ENCODE measurements around the gene LEMD3. TPM values are rescaled to one million over a fixed set of nuclear protein-coding genes. Genes with fewer than 3 reads are reported as not detected.
A peak's percentile ranks its signal among the peaks of the same experiment; 100 is the strongest.

Gene LEMD3
- 31.9 TPM for total RNA-seq
- long read RNA-seq, full-length matches to known transcripts, result 29 of 34 reads
- long read RNA-seq, partial matches to known transcripts, result 1 of 34 reads
- long read RNA-seq, other reads (novel, unspliced or antisense), result 4 of 34 reads

- peak within 1 kb of the TSS; percentile 94 for H3K27ac ChIP-seq
- ATAC-seq (peak; percentile 98 to 99), DNase-seq (peak; percentile 98)
- H3K36me3 ChIP-seq, result no peaks in the 10 kb centered on the region
- H3K9me3 ChIP-seq, result no peaks in the 10 kb centered on the region
- H3K4me3 ChIP-seq, result peak within 1 kb of the TSS; percentile 96
- intact Hi-C loops (cut with DNase I), result no loop called here
- peaks cover 49% of the 10 kb centered on the region for H3K4me1 ChIP-seq
- no peak for TF ChIP-seq CTCF (IDR thresholded peaks at IDR 0.05)
- no peaks in the 10 kb centered on the region for H3K27me3 ChIP-seq (ENCODE audit: low read depth)
Measured at GRCh38 chr12:65169320-65170208, at the start of gene LEMD3. Gene LEMD3 (plus strand): TSS chr12:65169583. CDS start chr12:65169597, 14 bp downstream.

GRCh38 chr12:65121049-65121955 is 48.1 kb upstream of the LEMD3 start, which contains the start of gene WIF1:
Gene WIF1 (minus strand): TSS chr12:65121305. CDS start chr12:65121191, 114 bp downstream.
- Histone ChIP-seq H3K27ac (peak within 1 kb of the TSS; percentile 15), H3K4me3 (peak within 1 kb of the TSS; percentile 47), H3K9me3 (no peaks in the 10 kb centered on the region), H3K36me3 (no peaks in the 10 kb centered on the region), H3K4me1 (peaks cover 6% of the 10 kb centered on the region), H3K27me3 (ENCODE audit: low read depth) (peaks cover 43% of the 10 kb centered on the region)
- ATAC-seq (peak; percentile 91 to 92), DNase-seq (peak; percentile 84)
- intact Hi-C loops (cut with DNase I), result loop anchor here (5.0 kb wide), 1 partner anchor 229 kb away; no protein-coding TSS in a partner anchor
- peak; percentile 51 for TF ChIP-seq CTCF (IDR thresholded peaks at IDR 0.05)

GRCh38 chr12:65121956-65122469 is 47.4 kb upstream of the LEMD3 start:
- Histone ChIP-seq H3K27me3 (ENCODE audit: low read depth) (peaks cover 42% of the 10 kb centered on the region), H3K27ac (no peak overlapping the region), H3K4me3 (no peak overlapping the region), H3K9me3 (no peaks in the 10 kb centered on the region), H3K36me3 (no peaks in the 10 kb centered on the region), H3K4me1 (peaks cover 6% of the 10 kb centered on the region)
- ATAC-seq (no peak), DNase-seq (no peak)
- no peak for TF ChIP-seq CTCF (IDR thresholded peaks at IDR 0.05)
- intact Hi-C loops (cut with DNase I), result loop anchor here (5.0 kb wide), 1 partner anchor 230 kb away; no protein-coding TSS in a partner anchor

GRCh38 chr12:65122703-65123102 is 46.7 kb upstream of the LEMD3 start:
- Histone ChIP-seq H3K4me3 (no peak overlapping the region), H3K36me3 (no peaks in the 10 kb centered on the region), H3K9me3 (no peaks in the 10 kb centered on the region), H3K27ac (no peak overlapping the region), H3K27me3 (ENCODE audit: low read depth) (peaks cover 42% of the 10 kb centered on the region), H3K4me1 (peaks cover 6% of the 10 kb centered on the region)
- no peak for DNase-seq
- no peak for ATAC-seq
- intact Hi-C loops (cut with DNase I), result loop anchor here (5.0 kb wide), 1 partner anchor 230 kb away; no protein-coding TSS in a partner anchor
- TF ChIP-seq CTCF (IDR thresholded peaks at IDR 0.05), result no peak
